Neural progenitor cell (in vitro differentiated cells): ENCODE data around the gene KCP. TPM values are rescaled to one million over a fixed set of nuclear protein-coding genes. Genes with fewer than 3 reads are reported as not detected.

Experiments
- DNase-seq: peaks from one replicate; pipeline ENCODE4 v3.0.0-alpha.2; 2016; ENCODE audit warnings: low spot score
- H2AFZ ChIP-seq: fragments of 200-600 bp; sonication (generic); replicated peaks from 2 replicates; pipeline ENCODE4 v1.6.1; 2016; ENCODE audit warnings: antibody characterized with exemption
- H3F3A ChIP-seq: fragments of 200-600 bp; sonication (generic); 2 replicates; pipeline ENCODE4 v1.6.1; 2016; ENCODE audit warnings: antibody characterized with exemption, low read depth
- H3K27ac ChIP-seq: fragments of 200-600 bp; sonication (generic); 2 replicates; pipeline ENCODE4 v1.5.1; 2016; ENCODE audit warnings: mild to moderate bottlenecking
- H3K27me3 ChIP-seq: fragments of 200-600 bp; sonication (generic); 2 replicates; pipeline ENCODE4 v1.6.1; 2016; ENCODE audit warnings: mild to moderate bottlenecking, moderate library complexity
- H3K36me3 ChIP-seq: fragments of 200-600 bp; sonication (generic); 2 replicates; pipeline ENCODE4 v1.5.1; 2016
- H3K4me1 ChIP-seq: fragments of 200-600 bp; sonication (generic); 2 replicates; pipeline ENCODE4 v1.6.1; 2016; ENCODE audit warnings: mixed run types
- H3K4me2 ChIP-seq: fragments of 200-600 bp; sonication (generic); 2 replicates; pipeline ENCODE4 v1.6.1; 2016
- H3K4me3 ChIP-seq: fragments of 200-600 bp; sonication (generic); 2 replicates; pipeline ENCODE4 v1.5.1; 2016
- H3K79me2 ChIP-seq: fragments of 200-600 bp; sonication (generic); 2 replicates; pipeline ENCODE4 v1.6.1; 2016; ENCODE audit warnings: low read depth
- H3K9ac ChIP-seq: fragments of 200-600 bp; sonication (generic); 2 replicates; pipeline ENCODE4 v1.6.1; 2016
- H3K9me3 ChIP-seq: fragments of 200-600 bp; sonication (generic); 2 replicates; pipeline ENCODE4 v1.5.1; 2016; ENCODE audit warnings: low read depth
- H4K20me1 ChIP-seq: fragments of 200-600 bp; sonication (generic); 2 replicates; pipeline ENCODE4 v1.6.1; 2016; ENCODE audit warnings: low read depth
- H3K27ac Mint-ChIP-seq: 3 replicates; pipeline ENCODE4 v1.8.0; 2021; ENCODE audit warnings: mixed read lengths
- H3K27me3 Mint-ChIP-seq: 2 replicates; pipeline ENCODE4 v1.8.0; 2022; ENCODE audit warnings: low read depth, mild to moderate bottlenecking, inconsistent platforms, moderate library complexity, mixed read lengths; ENCODE audit not compliant: insufficient read depth
- H3K36me3 Mint-ChIP-seq: 3 replicates; pipeline ENCODE4 v1.8.0; 2021; ENCODE audit warnings: mixed read lengths
- H3K4me1 Mint-ChIP-seq: 3 replicates; pipeline ENCODE4 v1.8.0; 2021; ENCODE audit warnings: mixed read lengths
- H3K4me3 Mint-ChIP-seq: 3 replicates; pipeline ENCODE4 v1.8.0; 2021; ENCODE audit warnings: mild to moderate bottlenecking, moderate library complexity, mixed read lengths
- H3K9me3 Mint-ChIP-seq: 3 replicates; pipeline ENCODE4 v1.8.0; 2020; ENCODE audit warnings: mixed read lengths
- CTCF ChIP-seq: fragments of 200-600 bp; sonication (generic); IDR thresholded peaks from 2 replicates; pipeline ENCODE4 v1.5.1; 2017; ENCODE audit warnings: antibody characterized with exemption, mild to moderate bottlenecking
- EZH2 ChIP-seq: fragments of 200-600 bp; sonication (generic); IDR thresholded peaks from 2 replicates; pipeline ENCODE4 v1.6.1; 2017; ENCODE audit warnings: antibody characterized with exemption, mild to moderate bottlenecking, moderate library complexity
- EZH2phosphoT487 ChIP-seq: fragments of 200-600 bp; sonication (generic); IDR thresholded peaks from 2 replicates; pipeline ENCODE4 v1.6.1; 2017; ENCODE audit warnings: antibody characterized with exemption
- total RNA-seq: library from RNA; depleted of rRNA; stranded (reverse); fragments of >200 nt; gene quantifications from 2 replicates; pipeline ENCODE4 v1.2.3, GENCODE V29; 2015; ENCODE audit warnings: low replicate concordance

KCP gene
- total RNA-seq, 1 donor from 2014 or later: 0.06 TPM

GRCh38 chr7:128895320-128895719 lies 15.2 kb downstream of the KCP start:
- Histone ChIP-seq H3K79me2 (no peaks in the 10 kb centered on the region), H3K4me1 (no peaks in the 10 kb centered on the region), H3K4me3 (no peak overlapping the region), H3K27ac (no peak overlapping the region), H3K4me2 (no peak overlapping the region), H4K20me1 (no peaks in the 10 kb centered on the region), H3K36me3 (no peaks in the 10 kb centered on the region), H3K27me3 (peaks cover 16% of the 10 kb centered on the region), H3F3A (no peaks in the 10 kb centered on the region), H3K9me3 (peaks cover 4% of the 10 kb centered on the region), H3K9ac (no peak overlapping the region), H2AFZ (no peak overlapping the region)
- peaks cover 4% of the 10 kb centered on the region for H3K9me3 Mint-ChIP-seq
- no peaks in the 10 kb centered on the region for H3K36me3 Mint-ChIP-seq
- H3K4me1 Mint-ChIP-seq: no peaks in the 10 kb centered on the region
- no peak for TF ChIP-seq CTCF
- TF ChIP-seq EZH2: no peak
- TF ChIP-seq EZH2phosphoT487: no peak
- DNase-seq: no peak
- H3K27ac Mint-ChIP-seq: no peak overlapping the region
- peaks cover 4% of the 10 kb centered on the region for H3K27me3 Mint-ChIP-seq
- H3K4me3 Mint-ChIP-seq: no peak overlapping the region

GRCh38 chr7:128894101-128894440 lies 16.4 kb downstream of the KCP start:
- Histone ChIP-seq H3K36me3 (no peaks in the 10 kb centered on the region), H4K20me1 (no peaks in the 10 kb centered on the region), H3K4me3 (no peak overlapping the region), H3F3A (peaks cover 9% of the 10 kb centered on the region), H3K9ac (no peak overlapping the region), H3K27ac (no peak overlapping the region), H3K27me3 (peaks cover 25% of the 10 kb centered on the region), H3K4me1 (no peaks in the 10 kb centered on the region), H3K4me2 (no peak overlapping the region), H2AFZ (no peak overlapping the region), H3K79me2 (no peaks in the 10 kb centered on the region), H3K9me3 (peaks cover under 1% of the 10 kb centered on the region)
- Mint-ChIP-seq H3K4me3 (no peak overlapping the region), H3K27ac (no peak overlapping the region), H3K4me1 (no peaks in the 10 kb centered on the region), H3K27me3 (peaks cover 9% of the 10 kb centered on the region), H3K9me3 (peaks cover 2% of the 10 kb centered on the region), H3K36me3 (no peaks in the 10 kb centered on the region)
- no peak for TF ChIP-seq EZH2
- TF ChIP-seq EZH2phosphoT487: no peak
- no peak for TF ChIP-seq CTCF
- DNase-seq: no peak

- TF ChIP-seq EZH2phosphoT487 (no peak), EZH2 (no peak), CTCF (no peak)
- Mint-ChIP-seq H3K9me3 (peaks cover under 1% of the 10 kb centered on the region), H3K4me3 (no peak overlapping the region), H3K27ac (no peak overlapping the region), H3K27me3 (peaks cover 9% of the 10 kb centered on the region), H3K4me1 (no peaks in the 10 kb centered on the region), H3K36me3 (no peaks in the 10 kb centered on the region)
- Histone ChIP-seq H3K4me3 (no peak overlapping the region), H3K9me3 (no peaks in the 10 kb centered on the region), H3K79me2 (no peaks in the 10 kb centered on the region), H3K9ac (no peak overlapping the region), H3K4me1 (no peaks in the 10 kb centered on the region), H3K27me3 (peaks cover 25% of the 10 kb centered on the region), H4K20me1 (no peaks in the 10 kb centered on the region), H3K36me3 (no peaks in the 10 kb centered on the region), H3K4me2 (no peak overlapping the region), H3F3A (peaks cover 11% of the 10 kb centered on the region), H2AFZ (no peak overlapping the region), H3K27ac (no peak overlapping the region)
- DNase-seq: no peak
Measured at GRCh38 chr7:128893251-128894100, 17.0 kb downstream of the KCP start.
